Stimulated activated CD4-positive, alpha-beta T cell treated with anti-CD3 and anti-CD28 coated beads, Interleukin-4, amount 100 ng/mL, for 48 hours (primary cell): ENCODE data around the gene VMP1.
"Not testable (repeated sequence)": the region's sequence is repeated elsewhere in the genome, so short reads cannot be mapped to it uniquely, and the experiment has no call there.

Experiments
- DNase-seq, 2 donors: peaks; one replicate each; pipeline ENCODE4 v3.0.0-alpha.2; 2020; ENCODE audit warnings: low read depth in 2 of 2

The VMP1 gene

GRCh38 chr17:59863616-59864015 lies 156.2 kb downstream of the VMP1 start:
- no peak for DNase-seq

GRCh38 chr17:59869941-59870218 lies 162.4 kb downstream of the VMP1 start:
- no peak for DNase-seq

- no peak for DNase-seq
Observed at GRCh38 chr17:59870482-59870881, 163.0 kb downstream of the VMP1 start.

GRCh38 chr17:59872351-59872750 lies 164.9 kb downstream of the VMP1 start:
- DNase-seq, result no peak

- not testable (repeated sequence) for DNase-seq
Observed at GRCh38 chr17:59873414-59873813, 166.0 kb downstream of the VMP1 start.

- no peak for DNase-seq
Observed at GRCh38 chr17:59874376-59874775, 166.9 kb downstream of the VMP1 start.

GRCh38 chr17:59876107-59876506 lies 168.7 kb downstream of the VMP1 start:
- DNase-seq, result no peak

- no peak for DNase-seq
Observed at GRCh38 chr17:59877965-59878364, 170.5 kb downstream of the VMP1 start.

- DNase-seq, result no peak
Observed at GRCh38 chr17:59878624-59879023, 171.2 kb downstream of the VMP1 start.

- DNase-seq, result no peak
Observed at GRCh38 chr17:59884861-59885260, 177.4 kb downstream of the VMP1 start.

- no peak for DNase-seq
Observed at GRCh38 chr17:59888145-59888750, 180.8 kb downstream of the VMP1 start.

- DNase-seq, result no peak
Observed at GRCh38 chr17:59890720-59891119, 183.3 kb downstream of the VMP1 start.
